Neural cell (in vitro differentiated cells): ENCODE data around the gene SIX2.
"Not testable (repeated sequence)": the region's sequence is repeated elsewhere in the genome, so short reads cannot be mapped to it uniquely, and the experiment has no call there.

ENCODE experiments used
- EP300 ChIP-seq: fragments of 450-650 bp; conservative IDR thresholded peaks from 2 replicates; pipeline ENCODE4 v1.6.1; 2014; ENCODE audit warnings: antibody characterized with exemption, mild to moderate bottlenecking, moderate library complexity; ENCODE audit not compliant: poor library complexity, severe bottlenecking
- EZH2 ChIP-seq: fragments of 200-600, 300-800 bp; shearing (Covaris generic), sonication (generic); IDR thresholded peaks from 2 replicates; pipeline ENCODE4 v1.6.1; 2014; ENCODE audit warnings: antibody characterized with exemption, low read length, borderline replicate concordance, mild to moderate bottlenecking; ENCODE audit not compliant: insufficient read depth, poor library complexity, severe bottlenecking
- MXI1 ChIP-seq: fragments of 450-650 bp; conservative IDR thresholded peaks from 2 replicates; pipeline ENCODE4 v1.6.1; 2014; ENCODE audit warnings: antibody characterized with exemption, mild to moderate bottlenecking; ENCODE audit not compliant: poor library complexity, severe bottlenecking
- POLR2AphosphoS5 ChIP-seq: IDR thresholded peaks from 2 replicates; pipeline ENCODE4 v1.6.1; 2012
- RAD21 ChIP-seq: fragments of 450-650 bp; conservative IDR thresholded peaks from 2 replicates; pipeline ENCODE4 v1.6.1; 2014; ENCODE audit warnings: antibody characterized with exemption, mild to moderate bottlenecking, moderate library complexity
- SMC3 ChIP-seq: fragments of 450-650 bp; conservative IDR thresholded peaks from 2 replicates; pipeline ENCODE4 v1.6.1; 2014; ENCODE audit warnings: antibody characterized with exemption, mild to moderate bottlenecking, moderate library complexity; ENCODE audit not compliant: poor library complexity
- TAF1 ChIP-seq: IDR thresholded peaks from 2 replicates; pipeline ENCODE4 v1.6.1; 2012; ENCODE audit warnings: low read depth
- TF ChIP-seq, protein P1 (sequence below): fragments of 450-650 bp; IDR thresholded peaks from 2 replicates; pipeline ENCODE4 v1.5.1; 2014; ENCODE audit warnings: antibody characterized with exemption, mild to moderate bottlenecking, moderate library complexity; ENCODE audit not compliant: poor library complexity, severe bottlenecking
- TF ChIP-seq, protein P2 (sequence below): IDR thresholded peaks from 2 replicates; pipeline ENCODE4 v1.6.1; 2012; ENCODE audit warnings: borderline replicate concordance

DNA sequence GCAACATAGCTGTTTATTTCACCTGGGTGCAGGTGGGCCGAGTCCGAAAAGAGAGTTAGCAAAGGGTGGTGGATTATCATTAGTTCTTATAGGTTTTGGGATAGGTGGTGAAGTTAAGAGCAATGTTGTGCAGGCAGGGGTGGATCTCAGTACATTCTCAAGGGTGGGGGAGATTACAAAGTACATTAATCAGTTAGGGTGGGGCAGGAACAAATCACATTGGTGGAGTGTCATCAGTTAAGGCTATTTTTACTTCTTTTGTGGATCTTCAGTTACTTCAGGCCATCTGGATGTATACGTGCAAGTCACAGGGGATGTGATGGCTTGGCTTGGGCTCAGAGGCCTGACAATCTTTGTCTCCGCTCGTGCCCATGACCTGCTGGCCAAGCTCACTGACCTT lies 30.6 kb upstream of the SIX2 start:
- not testable (repeated sequence) for TF ChIP-seq EP300, EZH2, RAD21, POLR2AphosphoS5, TAF1, SMC3, MXI1
- TF ChIP-seq, protein P1, sequence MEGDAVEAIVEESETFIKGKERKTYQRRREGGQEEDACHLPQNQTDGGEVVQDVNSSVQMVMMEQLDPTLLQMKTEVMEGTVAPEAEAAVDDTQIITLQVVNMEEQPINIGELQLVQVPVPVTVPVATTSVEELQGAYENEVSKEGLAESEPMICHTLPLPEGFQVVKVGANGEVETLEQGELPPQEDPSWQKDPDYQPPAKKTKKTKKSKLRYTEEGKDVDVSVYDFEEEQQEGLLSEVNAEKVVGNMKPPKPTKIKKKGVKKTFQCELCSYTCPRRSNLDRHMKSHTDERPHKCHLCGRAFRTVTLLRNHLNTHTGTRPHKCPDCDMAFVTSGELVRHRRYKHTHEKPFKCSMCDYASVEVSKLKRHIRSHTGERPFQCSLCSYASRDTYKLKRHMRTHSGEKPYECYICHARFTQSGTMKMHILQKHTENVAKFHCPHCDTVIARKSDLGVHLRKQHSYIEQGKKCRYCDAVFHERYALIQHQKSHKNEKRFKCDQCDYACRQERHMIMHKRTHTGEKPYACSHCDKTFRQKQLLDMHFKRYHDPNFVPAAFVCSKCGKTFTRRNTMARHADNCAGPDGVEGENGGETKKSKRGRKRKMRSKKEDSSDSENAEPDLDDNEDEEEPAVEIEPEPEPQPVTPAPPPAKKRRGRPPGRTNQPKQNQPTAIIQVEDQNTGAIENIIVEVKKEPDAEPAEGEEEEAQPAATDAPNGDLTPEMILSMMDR: not testable (repeated sequence)
- TF ChIP-seq, protein P2, sequence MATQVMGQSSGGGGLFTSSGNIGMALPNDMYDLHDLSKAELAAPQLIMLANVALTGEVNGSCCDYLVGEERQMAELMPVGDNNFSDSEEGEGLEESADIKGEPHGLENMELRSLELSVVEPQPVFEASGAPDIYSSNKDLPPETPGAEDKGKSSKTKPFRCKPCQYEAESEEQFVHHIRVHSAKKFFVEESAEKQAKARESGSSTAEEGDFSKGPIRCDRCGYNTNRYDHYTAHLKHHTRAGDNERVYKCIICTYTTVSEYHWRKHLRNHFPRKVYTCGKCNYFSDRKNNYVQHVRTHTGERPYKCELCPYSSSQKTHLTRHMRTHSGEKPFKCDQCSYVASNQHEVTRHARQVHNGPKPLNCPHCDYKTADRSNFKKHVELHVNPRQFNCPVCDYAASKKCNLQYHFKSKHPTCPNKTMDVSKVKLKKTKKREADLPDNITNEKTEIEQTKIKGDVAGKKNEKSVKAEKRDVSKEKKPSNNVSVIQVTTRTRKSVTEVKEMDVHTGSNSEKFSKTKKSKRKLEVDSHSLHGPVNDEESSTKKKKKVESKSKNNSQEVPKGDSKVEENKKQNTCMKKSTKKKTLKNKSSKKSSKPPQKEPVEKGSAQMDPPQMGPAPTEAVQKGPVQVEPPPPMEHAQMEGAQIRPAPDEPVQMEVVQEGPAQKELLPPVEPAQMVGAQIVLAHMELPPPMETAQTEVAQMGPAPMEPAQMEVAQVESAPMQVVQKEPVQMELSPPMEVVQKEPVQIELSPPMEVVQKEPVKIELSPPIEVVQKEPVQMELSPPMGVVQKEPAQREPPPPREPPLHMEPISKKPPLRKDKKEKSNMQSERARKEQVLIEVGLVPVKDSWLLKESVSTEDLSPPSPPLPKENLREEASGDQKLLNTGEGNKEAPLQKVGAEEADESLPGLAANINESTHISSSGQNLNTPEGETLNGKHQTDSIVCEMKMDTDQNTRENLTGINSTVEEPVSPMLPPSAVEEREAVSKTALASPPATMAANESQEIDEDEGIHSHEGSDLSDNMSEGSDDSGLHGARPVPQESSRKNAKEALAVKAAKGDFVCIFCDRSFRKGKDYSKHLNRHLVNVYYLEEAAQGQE: not testable (repeated sequence)
